Caco-2 (cell line): ENCODE results near the gene VLDLR. TPM values are rescaled to one million over a fixed set of nuclear protein-coding genes. Genes with fewer than 3 reads are reported as not detected.

ENCODE experiments used
- BruUV-seq: library from RNA; stranded (reverse); fragments of 400-500 nt; replicated peaks from 2 replicates; lab custom pipeline; 2021; lab: Mats Ljungman, UMichigan
- CTCF ChIA-PET: fragments of 300-600 bp; sonication (Branson Sonifier 250); formaldehyde crosslinking; loops from one replicate; lab custom pipeline; 2022; ENCODE audit warnings: antibody characterized with exemption; lab: Charles Lee
- POLR2A ChIA-PET: fragments of 300-600 bp; sonication (Branson Sonifier 250); formaldehyde crosslinking; loops from one replicate; lab custom pipeline; 2022; ENCODE audit warnings: antibody characterized with exemption; lab: Charles Lee
- DNase-seq, 2 experiments: peaks; one replicate each; pipeline versions ENCODE4 v3.0.0 to v3.0.0-alpha.2; 2020 to 2022
- H3K27me3 ChIP-seq: replicated peaks from 2 replicates; pipeline ENCODE4 v1.6.0; 2011; ENCODE audit warnings: low read length; ENCODE audit not compliant: control insufficient read depth, insufficient read depth
- H3K36me3 ChIP-seq: 2 replicates; pipeline ENCODE4 v1.5.1; 2011; ENCODE audit warnings: low read length; ENCODE audit not compliant: control insufficient read depth, insufficient read depth
- H3K4me1 ChIP-seq: fragments of 250-450 bp; sonication (Bioruptor Pico); 2 replicates; pipeline ENCODE4 v1.5.1; 2020; ENCODE audit warnings: mild to moderate bottlenecking
- H3K4me3 ChIP-seq: 2 replicates; pipeline ENCODE4 v1.5.1; 2011; ENCODE audit warnings: low read depth, mild to moderate bottlenecking, control low read depth, low read length
- H3K9me3 ChIP-seq: fragments of 250-450 bp; sonication (Bioruptor Pico); 2 replicates; pipeline ENCODE4 v1.5.1; 2020; ENCODE audit warnings: mild to moderate bottlenecking, moderate library complexity
- H3K27ac Mint-ChIP-seq: one replicate; pipeline ENCODE4 v1.8.0; 2022; ENCODE audit warnings: mixed read lengths; ENCODE audit not compliant: unreplicated experiment
- H3K27me3 Mint-ChIP-seq: one replicate; pipeline ENCODE4 v1.8.0; 2022; ENCODE audit warnings: mixed read lengths; ENCODE audit not compliant: insufficient read depth, unreplicated experiment
- H3K36me3 Mint-ChIP-seq: one replicate; pipeline ENCODE4 v1.8.0; 2022; ENCODE audit warnings: mild to moderate bottlenecking, mixed read lengths; ENCODE audit not compliant: insufficient read depth, unreplicated experiment
- H3K4me1 Mint-ChIP-seq: one replicate; pipeline ENCODE4 v1.8.0; 2022; ENCODE audit warnings: low read depth, mixed read lengths; ENCODE audit not compliant: unreplicated experiment
- H3K4me3 Mint-ChIP-seq: one replicate; pipeline ENCODE4 v1.8.0; 2022; ENCODE audit warnings: mild to moderate bottlenecking, moderate library complexity, mixed read lengths; ENCODE audit not compliant: unreplicated experiment
- H3K9me3 Mint-ChIP-seq: one replicate; pipeline ENCODE4 v1.8.0; 2022; ENCODE audit warnings: mixed read lengths; ENCODE audit not compliant: unreplicated experiment
- CTCF ChIP-seq, 2 experiments: fragments of 200-600 bp in 1 of 2; IDR thresholded peaks; 1 replicate in 1 of 2; 2 replicates in 1 of 2; pipeline versions ENCODE4 v1.5.1 to v1.8.0; 2011 to 2022; ENCODE audit warnings: antibody characterized with exemption in 1 of 2, control low read depth in 1 of 2, inconsistent platforms in 1 of 2, low read depth in 1 of 2, low read length in 1 of 2, mild to moderate bottlenecking in 1 of 2, moderate library complexity in 1 of 2; ENCODE audit not compliant: insufficient read depth in 1 of 2, severe bottlenecking in 1 of 2, unreplicated experiment in 1 of 2
- intact Hi-C: fragments of 100-400 bp; cut with micrococcal nuclease; formaldehyde crosslinking; loops from one replicate; pipeline ENCODE4 v1.10.0; 2022; ENCODE audit not compliant: unreplicated experiment
- total RNA-seq: library from RNA; stranded (reverse); gene quantifications from 2 replicates; pipeline ENCODE4 v1.2.3, GENCODE V29; 2022

Gene VLDLR
- total RNA-seq, 1 experiment from 2014 or later, result 42.3 TPM

DNA sequence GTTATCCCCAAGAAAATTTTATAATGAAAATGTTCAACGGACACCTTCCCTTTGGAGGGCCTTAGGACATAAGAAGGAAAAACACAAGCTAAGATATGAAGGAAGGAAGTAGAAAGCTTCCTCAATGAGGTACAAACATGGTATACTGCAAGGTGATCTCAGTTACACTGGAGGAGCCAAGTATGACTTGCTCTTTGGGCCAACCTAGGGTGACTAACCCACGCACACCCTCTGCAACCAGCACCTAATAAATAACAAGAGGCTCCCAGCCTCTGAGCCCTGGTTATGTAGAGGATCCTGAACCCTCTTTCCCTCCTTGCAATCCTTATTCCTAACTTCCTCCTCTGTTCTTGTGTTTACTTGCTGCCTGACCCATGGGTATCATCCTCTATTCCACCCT lies 57.4 kb downstream of the VLDLR start:
- Histone ChIP-seq H3K4me1 (no peaks in the 10 kb centered on the region), H3K4me3 (no peak overlapping the region), H3K27me3 (no peaks in the 10 kb centered on the region), H3K9me3 (no peaks in the 10 kb centered on the region), H3K36me3 (no peaks in the 10 kb centered on the region)
- DNase-seq, result no peak
- Mint-ChIP-seq H3K4me3 (no peak overlapping the region), H3K27ac (no peak overlapping the region), H3K9me3 (no peaks in the 10 kb centered on the region), H3K36me3 (no peaks in the 10 kb centered on the region), H3K4me1 (no peaks in the 10 kb centered on the region), H3K27me3 (no peaks in the 10 kb centered on the region)
- no peak for TF ChIP-seq CTCF (IDR thresholded peaks at IDR 0.05; ENCODE audit: insufficient read depth in 1 of 2, low read depth in 1 of 2, low read length in 1 of 2, severe bottlenecking in 1 of 2, unreplicated experiment in 1 of 2)
- ChIA-PET POLR2A (no interaction called here), CTCF (no interaction called here)
- no TSS peak for BruUV-seq
- intact Hi-C loops, result loop anchor here (5.0 kb wide), 1 partner anchor 43 kb away; no protein-coding TSS in a partner anchor

DNA sequence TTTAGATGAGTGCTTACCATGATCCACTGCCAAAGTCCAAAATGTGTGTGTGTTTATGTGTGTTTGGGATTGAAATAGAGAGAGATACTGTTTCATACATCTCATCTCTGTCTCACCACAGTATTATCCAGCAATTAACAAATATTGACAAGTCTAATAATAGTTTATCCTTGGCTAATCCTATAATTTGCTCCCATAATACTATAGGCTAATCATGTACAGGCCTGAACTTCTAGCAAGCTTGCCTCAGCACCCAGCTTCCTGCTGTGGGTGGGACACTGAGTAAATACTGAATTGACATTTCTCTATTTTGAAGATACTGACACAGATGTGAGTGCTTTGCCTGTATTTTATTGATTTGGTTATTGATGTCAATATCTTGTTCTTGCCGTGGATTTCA lies 60.4 kb downstream of the VLDLR start:
- no peak for TF ChIP-seq CTCF (IDR thresholded peaks at IDR 0.05; ENCODE audit: insufficient read depth in 1 of 2, low read depth in 1 of 2, low read length in 1 of 2, severe bottlenecking in 1 of 2, unreplicated experiment in 1 of 2)
- Histone ChIP-seq H3K36me3 (no peaks in the 10 kb centered on the region), H3K27me3 (no peaks in the 10 kb centered on the region), H3K4me1 (no peaks in the 10 kb centered on the region), H3K9me3 (no peaks in the 10 kb centered on the region), H3K4me3 (no peak overlapping the region)
- Mint-ChIP-seq H3K4me3 (no peak overlapping the region), H3K9me3 (no peaks in the 10 kb centered on the region), H3K27me3 (no peaks in the 10 kb centered on the region), H3K4me1 (no peaks in the 10 kb centered on the region), H3K27ac (no peak overlapping the region), H3K36me3 (no peaks in the 10 kb centered on the region)
- POLR2A ChIA-PET, result no interaction called here
- no peak for DNase-seq
- BruUV-seq, result no TSS peak
- CTCF ChIA-PET, result no interaction called here
- intact Hi-C loops, result no loop called here

DNA sequence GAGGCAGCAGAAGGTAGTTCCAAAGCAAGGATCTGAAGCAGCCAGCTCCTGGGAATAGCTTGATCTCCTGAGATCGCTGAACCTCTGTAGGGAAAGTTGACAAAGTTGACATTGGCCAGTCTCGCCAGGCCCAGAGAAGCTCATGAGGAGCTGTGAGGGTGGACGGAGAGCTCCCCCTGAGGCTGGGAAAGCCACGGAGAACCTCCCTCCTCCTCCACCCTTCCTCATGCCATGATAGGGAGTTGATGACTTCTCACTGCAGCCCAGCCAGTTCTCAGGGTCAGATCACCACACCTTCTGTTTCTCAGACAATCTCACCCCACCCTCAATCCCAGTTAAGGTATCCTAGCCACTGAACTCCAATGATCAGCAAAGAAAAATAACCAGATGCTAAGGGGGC lies 65.3 kb downstream of the VLDLR start:
- Mint-ChIP-seq H3K4me1 (peaks cover 15% of the 10 kb centered on the region), H3K9me3 (no peaks in the 10 kb centered on the region), H3K27me3 (no peaks in the 10 kb centered on the region), H3K36me3 (no peaks in the 10 kb centered on the region), H3K27ac (no peak overlapping the region), H3K4me3 (no peak overlapping the region)
- no peak for DNase-seq
- BruUV-seq, result no TSS peak
- intact Hi-C loops, result no loop called here
- H3K4me3 ChIP-seq, result no peak overlapping the region
- no peaks in the 10 kb centered on the region for H3K27me3 ChIP-seq
- CTCF ChIA-PET, result no interaction called here
- H3K4me1 ChIP-seq, result peaks cover 7% of the 10 kb centered on the region; the same call in 1 of the 2 replicates
- no peaks in the 10 kb centered on the region for H3K36me3 ChIP-seq
- POLR2A ChIA-PET, result no interaction called here
- H3K9me3 ChIP-seq, result no peaks in the 10 kb centered on the region
- TF ChIP-seq CTCF (IDR thresholded peaks at IDR 0.05; ENCODE audit: insufficient read depth in 1 of 2, low read depth in 1 of 2, low read length in 1 of 2, severe bottlenecking in 1 of 2, unreplicated experiment in 1 of 2), result no peak
